ENCODE results near the gene RNF114.
A peak's percentile ranks its signal among the peaks of the same experiment; 100 is the strongest.

RNF114 gene

DNA sequence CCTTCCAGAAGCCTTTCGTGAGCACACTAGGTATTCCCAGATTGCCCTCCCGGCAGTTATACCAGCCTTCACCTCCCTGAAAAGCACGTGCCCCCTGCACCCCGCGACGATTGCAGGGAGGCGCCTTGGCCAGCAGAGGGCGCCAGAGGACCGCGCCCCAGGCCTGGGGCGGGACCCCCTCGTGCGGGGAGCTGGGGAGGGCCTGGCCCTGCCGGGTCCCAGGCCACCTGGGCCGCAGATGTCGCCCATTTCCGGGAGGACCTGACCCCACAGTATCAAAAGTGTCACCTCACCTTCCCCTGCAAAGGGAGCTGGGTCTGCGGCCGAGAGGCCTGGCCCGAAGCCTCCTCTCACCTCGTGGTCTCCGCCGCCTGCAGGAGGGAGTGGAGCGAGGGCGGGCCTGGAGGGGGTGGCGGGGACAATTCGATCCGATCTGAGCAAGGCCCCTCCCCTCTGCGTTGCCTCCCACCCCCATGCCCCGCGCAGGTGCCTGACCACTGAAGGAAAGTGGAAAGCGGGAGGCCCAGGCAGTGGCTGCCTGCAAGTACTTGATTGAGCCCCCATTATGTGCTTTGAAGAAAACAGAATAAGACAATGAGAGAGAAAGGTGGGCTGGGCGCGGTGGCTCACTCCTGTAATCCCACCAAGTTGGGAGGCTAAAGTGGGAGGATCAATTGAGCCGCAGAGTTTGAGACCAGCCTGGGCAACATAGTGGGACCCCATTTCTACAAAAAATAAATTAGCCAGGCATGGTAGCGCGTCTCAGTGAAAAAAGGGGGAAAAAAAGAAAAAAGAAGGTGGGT, 43.0 kb downstream of the RNF114 start (continued):
- TF ChIP-seq, protein P1, sequence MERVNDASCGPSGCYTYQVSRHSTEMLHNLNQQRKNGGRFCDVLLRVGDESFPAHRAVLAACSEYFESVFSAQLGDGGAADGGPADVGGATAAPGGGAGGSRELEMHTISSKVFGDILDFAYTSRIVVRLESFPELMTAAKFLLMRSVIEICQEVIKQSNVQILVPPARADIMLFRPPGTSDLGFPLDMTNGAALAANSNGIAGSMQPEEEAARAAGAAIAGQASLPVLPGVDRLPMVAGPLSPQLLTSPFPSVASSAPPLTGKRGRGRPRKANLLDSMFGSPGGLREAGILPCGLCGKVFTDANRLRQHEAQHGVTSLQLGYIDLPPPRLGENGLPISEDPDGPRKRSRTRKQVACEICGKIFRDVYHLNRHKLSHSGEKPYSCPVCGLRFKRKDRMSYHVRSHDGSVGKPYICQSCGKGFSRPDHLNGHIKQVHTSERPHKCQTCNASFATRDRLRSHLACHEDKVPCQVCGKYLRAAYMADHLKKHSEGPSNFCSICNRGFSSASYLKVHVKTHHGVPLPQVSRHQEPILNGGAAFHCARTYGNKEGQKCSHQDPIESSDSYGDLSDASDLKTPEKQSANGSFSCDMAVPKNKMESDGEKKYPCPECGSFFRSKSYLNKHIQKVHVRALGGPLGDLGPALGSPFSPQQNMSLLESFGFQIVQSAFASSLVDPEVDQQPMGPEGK (tag by site-specific recombination; IDR thresholded peaks at IDR 0.05), result peak; percentile 98
- TF ChIP-seq ZNF24 (tag by site-specific recombination; IDR thresholded peaks at IDR 0.05), result 0 out of 2 replicates have a peak, but pooled peaks have one; percentile 54
- TF ChIP-seq ZNF514 (tag by site-specific recombination; IDR thresholded peaks at IDR 0.05), result no peak
- peak; percentile 62 for TF ChIP-seq ZNF341 (tag by site-specific recombination; IDR thresholded peaks at IDR 0.05; ENCODE audit: low read depth)
- peak; percentile 35; the same call in 1 of the 2 replicates for TF ChIP-seq BCL11B (tag by site-specific recombination; IDR thresholded peaks at IDR 0.05; ENCODE audit: low read depth)
- peak; percentile 85 for TF ChIP-seq SP3 (tag by site-specific recombination; IDR thresholded peaks at IDR 0.05)
- TF ChIP-seq ZXDB (tag by site-specific recombination; IDR thresholded peaks at IDR 0.05), result peak; percentile 78
- TF ChIP-seq ZNF394 (tag by site-specific recombination; IDR thresholded peaks at IDR 0.05; ENCODE audit: borderline replicate concordance), result peak; percentile 44; the same call in 1 of the 2 replicates
- no peak for TF ChIP-seq ZNF311 (tag by site-specific recombination; IDR thresholded peaks at IDR 0.05; ENCODE audit: borderline replicate concordance)
- TF ChIP-seq ZNF2 (tag by site-specific recombination; IDR thresholded peaks at IDR 0.05), result peak; percentile 52; the same call in 1 of the 2 replicates
- peak; percentile 94 for TF ChIP-seq KLF16 (tag by site-specific recombination; IDR thresholded peaks at IDR 0.05)
- no peak for TF ChIP-seq ZNF132 (tag by site-specific recombination; IDR thresholded peaks at IDR 0.05; ENCODE audit: borderline replicate concordance)
- TF ChIP-seq KLF1 (tag by site-specific recombination; IDR thresholded peaks at IDR 0.05), result peak; percentile 90
- TF ChIP-seq, protein P2, sequence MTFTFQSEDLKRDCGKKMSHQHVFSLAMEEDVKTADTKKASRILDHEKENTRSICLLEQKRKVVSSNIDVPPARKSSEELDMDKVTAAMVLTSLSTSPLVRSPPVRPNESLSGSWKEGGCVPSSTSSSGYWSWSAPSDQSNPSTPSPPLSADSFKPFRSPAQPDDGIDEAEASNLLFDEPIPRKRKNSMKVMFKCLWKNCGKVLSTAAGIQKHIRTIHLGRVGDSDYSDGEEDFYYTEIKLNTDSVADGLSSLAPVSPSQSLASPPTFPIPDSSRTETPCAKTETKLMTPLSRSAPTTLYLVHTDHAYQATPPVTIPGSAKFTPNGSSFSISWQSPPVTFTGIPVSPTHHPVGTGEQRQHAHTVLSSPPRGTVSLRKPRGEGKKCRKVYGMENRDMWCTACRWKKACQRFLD (tag by site-specific recombination; IDR thresholded peaks at IDR 0.05), result no peak
- TF ChIP-seq KLF9 (tag by site-specific recombination; IDR thresholded peaks at IDR 0.05; ENCODE audit: low read depth), result peak; percentile 83
- peak; percentile 83 for TF ChIP-seq ZNF610 (tag by site-specific recombination; IDR thresholded peaks at IDR 0.05; ENCODE audit: borderline replicate concordance)
- peak; percentile 19; the same call in 1 of the 2 replicates for TF ChIP-seq YY1 (tag by site-specific recombination; IDR thresholded peaks at IDR 0.05)
- TF ChIP-seq, protein P3, sequence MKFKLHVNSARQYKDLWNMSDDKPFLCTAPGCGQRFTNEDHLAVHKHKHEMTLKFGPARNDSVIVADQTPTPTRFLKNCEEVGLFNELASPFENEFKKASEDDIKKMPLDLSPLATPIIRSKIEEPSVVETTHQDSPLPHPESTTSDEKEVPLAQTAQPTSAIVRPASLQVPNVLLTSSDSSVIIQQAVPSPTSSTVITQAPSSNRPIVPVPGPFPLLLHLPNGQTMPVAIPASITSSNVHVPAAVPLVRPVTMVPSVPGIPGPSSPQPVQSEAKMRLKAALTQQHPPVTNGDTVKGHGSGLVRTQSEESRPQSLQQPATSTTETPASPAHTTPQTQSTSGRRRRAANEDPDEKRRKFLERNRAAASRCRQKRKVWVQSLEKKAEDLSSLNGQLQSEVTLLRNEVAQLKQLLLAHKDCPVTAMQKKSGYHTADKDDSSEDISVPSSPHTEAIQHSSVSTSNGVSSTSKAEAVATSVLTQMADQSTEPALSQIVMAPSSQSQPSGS (tag by site-specific recombination; IDR thresholded peaks at IDR 0.05; ENCODE audit: low read depth), result no peak
- peak; percentile 72 for TF ChIP-seq ZBTB17 (tag by site-specific recombination; IDR thresholded peaks at IDR 0.05)
- peak; percentile 69 for TF ChIP-seq SP7 (tag by site-specific recombination; IDR thresholded peaks at IDR 0.05)
- 0 out of 2 replicates have a peak, but pooled peaks have one; percentile 18 for TF ChIP-seq IKZF3 (tag by site-specific recombination; IDR thresholded peaks at IDR 0.05)
- TF ChIP-seq ZFP69B (tag by site-specific recombination; IDR thresholded peaks at IDR 0.05), result peak; percentile 70
- peak; percentile 72 for TF ChIP-seq ZBTB8A (tag by site-specific recombination; IDR thresholded peaks at IDR 0.05)
- TF ChIP-seq, protein P4, sequence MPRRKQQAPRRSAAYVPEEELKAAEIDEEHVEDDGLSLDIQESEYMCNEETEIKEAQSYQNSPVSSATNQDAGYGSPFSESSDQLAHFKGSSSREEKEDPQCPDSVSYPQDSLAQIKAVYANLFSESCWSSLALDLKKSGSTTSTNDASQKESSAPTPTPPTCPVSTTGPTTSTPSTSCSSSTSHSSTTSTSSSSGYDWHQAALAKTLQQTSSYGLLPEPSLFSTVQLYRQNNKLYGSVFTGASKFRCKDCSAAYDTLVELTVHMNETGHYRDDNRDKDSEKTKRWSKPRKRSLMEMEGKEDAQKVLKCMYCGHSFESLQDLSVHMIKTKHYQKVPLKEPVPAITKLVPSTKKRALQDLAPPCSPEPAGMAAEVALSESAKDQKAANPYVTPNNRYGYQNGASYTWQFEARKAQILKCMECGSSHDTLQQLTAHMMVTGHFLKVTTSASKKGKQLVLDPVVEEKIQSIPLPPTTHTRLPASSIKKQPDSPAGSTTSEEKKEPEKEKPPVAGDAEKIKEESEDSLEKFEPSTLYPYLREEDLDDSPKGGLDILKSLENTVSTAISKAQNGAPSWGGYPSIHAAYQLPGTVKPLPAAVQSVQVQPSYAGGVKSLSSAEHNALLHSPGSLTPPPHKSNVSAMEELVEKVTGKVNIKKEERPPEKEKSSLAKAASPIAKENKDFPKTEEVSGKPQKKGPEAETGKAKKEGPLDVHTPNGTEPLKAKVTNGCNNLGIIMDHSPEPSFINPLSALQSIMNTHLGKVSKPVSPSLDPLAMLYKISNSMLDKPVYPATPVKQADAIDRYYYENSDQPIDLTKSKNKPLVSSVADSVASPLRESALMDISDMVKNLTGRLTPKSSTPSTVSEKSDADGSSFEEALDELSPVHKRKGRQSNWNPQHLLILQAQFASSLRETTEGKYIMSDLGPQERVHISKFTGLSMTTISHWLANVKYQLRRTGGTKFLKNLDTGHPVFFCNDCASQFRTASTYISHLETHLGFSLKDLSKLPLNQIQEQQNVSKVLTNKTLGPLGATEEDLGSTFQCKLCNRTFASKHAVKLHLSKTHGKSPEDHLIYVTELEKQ (tag by site-specific recombination; IDR thresholded peaks at IDR 0.05; ENCODE audit: borderline replicate concordance), result no peak
- peak; percentile 99 for TF ChIP-seq GLIS2 (tag by site-specific recombination; IDR thresholded peaks at IDR 0.05)
- TF ChIP-seq ZNF768 (tag by site-specific recombination; IDR thresholded peaks at IDR 0.05), result no peak
- peak; percentile 94 for TF ChIP-seq GLIS1 (tag by site-specific recombination; IDR thresholded peaks at IDR 0.05)
- TF ChIP-seq ZSCAN30 (tag by site-specific recombination; IDR thresholded peaks at IDR 0.05), result peak; percentile 92
- TF ChIP-seq ZNF654 (tag by site-specific recombination; IDR thresholded peaks at IDR 0.05; ENCODE audit: low read depth), result peak; percentile 90
- no peak for TF ChIP-seq ZNF626 (tag by site-specific recombination; IDR thresholded peaks at IDR 0.05)
- TF ChIP-seq ZNF10 (tag by site-specific recombination; IDR thresholded peaks at IDR 0.05), result no peak
